G401.6 (cell line): ENCODE measurements around the gene RBMS1.
A peak's percentile ranks its signal among the peaks of the same experiment; 100 is the strongest.

ENCODE experiments used
- FAIRE-seq: peaks from 2 replicates; lab custom pipeline; 2012; peaks lifted over from hg19 to GRCh38; lab: Jason Lieb, UNC

Gene RBMS1

DNA sequence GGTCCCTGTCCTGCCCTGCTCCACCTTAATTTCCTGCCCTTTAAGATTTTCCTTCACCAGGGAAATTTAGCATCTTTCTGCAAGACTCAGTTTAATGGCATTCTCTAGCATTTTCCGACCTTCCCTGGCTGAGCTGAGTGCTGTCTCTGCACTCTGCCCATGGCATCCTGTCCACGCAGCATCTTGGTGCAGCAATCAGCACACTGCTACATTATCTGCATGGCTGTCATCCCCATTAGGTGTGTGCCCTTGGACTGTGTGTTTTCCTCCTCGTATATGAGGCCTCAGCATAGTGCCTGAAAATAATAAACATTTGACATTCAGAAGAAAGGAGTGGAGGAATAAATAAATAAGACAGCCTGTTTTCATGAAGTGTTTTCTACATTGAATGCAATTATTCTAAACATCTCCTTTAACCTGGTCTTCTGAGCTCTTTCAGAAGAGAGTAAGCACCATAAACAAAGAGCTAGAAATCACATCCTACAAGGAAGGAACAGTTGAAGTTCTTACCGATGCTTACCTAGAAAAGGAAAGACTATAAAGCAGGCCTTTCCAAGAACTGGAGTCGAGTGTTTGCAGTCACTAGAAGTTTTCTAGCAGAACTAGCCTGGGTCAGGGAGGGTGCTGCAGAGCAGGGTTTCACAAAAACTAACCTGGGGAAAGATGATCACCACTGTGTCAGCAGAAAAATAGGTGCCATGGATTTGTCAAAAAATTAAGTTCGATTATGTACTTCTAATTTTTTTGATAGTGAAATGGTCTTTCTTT is 162.2 kb downstream of the RBMS1 start:
- no peak for FAIRE-seq

- no peak for FAIRE-seq
These were observed 164.6 kb downstream of the RBMS1 start for GRCh38 chr2:160328811-160329527.

DNA sequence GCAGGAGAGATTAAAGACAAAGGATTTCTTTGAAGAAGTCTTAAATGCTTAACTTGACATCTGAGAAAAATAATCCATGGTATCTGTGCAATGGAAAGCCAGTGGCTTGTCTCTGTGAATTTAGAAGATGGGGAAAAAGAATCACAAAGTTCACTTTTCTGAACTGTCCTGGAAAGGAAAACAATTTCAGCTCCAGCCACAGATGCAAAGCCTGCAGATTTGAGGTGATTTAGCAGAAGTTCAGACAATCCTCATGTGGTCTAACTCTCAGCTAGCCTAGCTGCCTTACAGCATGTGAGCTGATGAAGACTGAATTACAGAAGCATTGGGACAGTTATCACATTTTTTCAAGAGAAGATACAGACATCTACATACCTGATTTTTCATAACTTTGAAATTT is 166.8 kb downstream of the RBMS1 start:
- no peak for FAIRE-seq

GRCh38 chr2:160325418-160325817 is 168.2 kb downstream of the RBMS1 start:
- no peak for FAIRE-seq

DNA sequence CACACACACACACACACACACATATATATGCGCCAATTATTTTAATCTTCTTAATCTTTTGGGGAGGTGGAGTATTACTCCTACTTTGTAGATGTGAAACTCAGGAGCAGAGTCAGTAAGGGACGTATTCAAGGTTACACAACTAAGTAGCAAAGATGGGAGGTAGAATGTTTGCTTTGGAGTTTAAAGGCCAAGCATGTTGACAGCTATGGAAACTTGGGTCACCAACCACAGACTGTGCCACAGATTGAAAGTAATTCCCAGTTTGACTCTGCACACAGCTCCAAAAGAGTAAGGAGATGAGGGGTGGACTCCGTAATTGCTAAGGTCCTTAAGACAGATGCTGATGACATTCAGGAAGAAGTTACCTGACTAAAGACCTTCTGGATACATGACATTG is 168.7 kb downstream of the RBMS1 start:
- FAIRE-seq = no peak

- FAIRE-seq = peak; percentile 77
These were observed 169.3 kb downstream of the RBMS1 start for GRCh38 chr2:160324161-160324800.

GRCh38 chr2:160322320-160322719 is 171.3 kb downstream of the RBMS1 start:
- FAIRE-seq = no peak

GRCh38 chr2:160321006-160321405 is 172.6 kb downstream of the RBMS1 start:
- no peak for FAIRE-seq

DNA sequence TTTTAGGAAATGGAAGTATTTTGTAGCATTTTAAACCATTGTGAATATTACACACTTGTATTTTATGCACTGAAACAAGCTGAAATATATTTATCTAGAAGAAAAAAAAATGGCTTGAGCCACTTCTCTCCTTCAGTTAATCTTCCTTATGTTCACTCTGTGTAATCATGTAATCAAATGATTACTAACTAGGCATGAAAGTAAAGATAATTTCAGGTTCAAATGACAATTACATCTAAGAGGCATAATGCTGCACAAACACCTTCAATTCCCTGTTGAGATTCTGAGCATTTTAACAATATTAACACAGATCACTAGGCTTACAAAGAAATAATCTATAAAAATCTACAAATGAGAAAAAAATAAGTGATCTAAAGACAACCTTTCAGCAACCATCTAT is 173.9 kb downstream of the RBMS1 start:
- FAIRE-seq = no peak

GRCh38 chr2:160318218-160318617 is 175.4 kb downstream of the RBMS1 start:
- FAIRE-seq = no peak

DNA sequence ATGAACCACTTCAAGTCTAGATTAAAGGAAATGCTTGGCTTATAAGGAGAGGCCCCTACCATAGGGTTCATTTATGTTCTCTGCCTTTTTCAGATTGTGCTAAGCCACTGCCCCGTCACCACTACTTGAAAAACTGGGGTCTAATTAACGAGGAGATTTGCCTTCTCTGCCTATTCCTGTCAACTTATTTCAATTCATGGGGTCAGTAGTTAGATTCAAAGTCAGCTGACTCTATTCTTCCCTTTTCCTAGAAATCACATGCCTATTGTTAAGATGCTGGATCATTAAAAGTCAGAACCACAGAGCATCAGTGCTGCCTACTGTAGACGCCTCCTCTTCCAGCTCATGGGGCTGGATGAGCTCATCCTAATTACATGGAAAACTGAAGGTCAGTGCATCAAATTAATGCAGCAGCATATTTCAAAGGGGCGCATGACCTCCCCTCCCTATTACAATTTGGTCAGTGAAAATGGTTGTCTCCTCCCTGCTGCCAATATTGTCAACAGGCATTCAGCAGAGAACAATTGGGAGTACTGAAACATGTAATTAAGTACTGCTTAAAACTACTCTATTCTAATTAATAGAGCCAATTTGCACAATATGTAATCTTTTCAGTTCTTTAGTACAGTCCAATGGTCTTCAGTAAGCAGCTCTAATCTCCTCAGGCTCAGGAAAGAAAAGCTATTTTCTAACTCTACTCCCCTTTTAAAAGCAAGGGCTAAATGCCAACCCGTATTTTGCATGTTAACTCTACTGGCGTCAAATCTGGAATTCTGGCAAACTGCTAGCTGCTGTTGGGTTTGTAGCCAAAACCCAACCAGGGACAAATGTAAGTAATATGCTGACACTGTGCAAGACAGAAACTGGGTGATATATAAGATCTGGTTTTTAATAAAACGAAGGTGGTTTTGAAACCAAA is 176.2 kb downstream of the RBMS1 start:
- FAIRE-seq = no peak

DNA sequence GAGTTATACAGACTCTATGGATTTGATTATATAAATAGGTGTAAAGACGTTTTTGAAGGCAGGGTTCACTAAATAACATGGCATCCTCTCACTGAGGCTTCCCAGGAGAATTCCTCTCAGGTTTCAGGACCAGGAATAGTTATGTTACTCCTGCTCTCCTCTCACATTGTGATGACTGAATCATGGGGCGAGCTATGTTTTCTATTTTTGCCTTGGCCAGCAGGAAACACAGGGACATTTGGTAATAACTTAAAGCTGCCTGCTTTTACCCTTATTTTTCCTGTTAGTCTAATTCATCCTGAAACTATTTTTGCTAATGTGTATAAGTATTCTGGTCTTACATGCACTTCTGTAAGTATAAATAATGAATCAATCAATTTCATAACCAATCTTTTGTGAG is 178.3 kb downstream of the RBMS1 start:
- FAIRE-seq = peak; percentile 21

DNA sequence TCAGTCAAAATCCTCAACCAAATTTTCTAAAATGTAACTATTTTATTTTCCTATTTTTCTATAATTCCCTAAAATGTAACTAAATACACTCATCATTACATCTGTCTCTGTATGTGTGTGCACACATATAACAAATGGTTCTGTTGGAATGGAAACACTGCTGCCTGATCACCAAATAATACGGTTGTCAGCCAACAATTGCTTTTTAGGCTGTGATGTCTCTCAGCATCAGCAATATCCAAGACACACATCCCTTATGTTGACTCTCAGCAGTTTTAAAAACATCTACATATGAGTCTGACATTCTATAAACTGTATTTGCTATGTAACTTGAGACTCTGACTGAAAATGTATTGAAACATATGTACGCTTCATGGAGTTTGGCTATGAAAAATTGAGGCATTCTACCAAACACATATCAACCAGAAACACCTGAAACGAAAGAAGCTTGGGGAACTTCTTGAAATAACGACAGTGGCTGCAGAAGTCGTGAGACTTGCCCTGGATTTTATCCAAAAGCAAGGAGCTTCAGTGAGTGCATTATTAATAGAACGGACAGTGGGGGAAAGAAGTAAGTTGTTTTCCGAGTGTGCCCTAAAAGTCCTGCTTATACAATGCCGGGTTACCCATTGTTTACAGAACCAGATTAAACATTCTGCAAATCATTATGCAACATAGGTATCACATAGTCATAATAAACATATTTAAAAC is 183.3 kb downstream of the RBMS1 start:
- no peak for FAIRE-seq

- FAIRE-seq = no peak
These were observed 184.0 kb downstream of the RBMS1 start for GRCh38 chr2:160309585-160309984.

- no peak for FAIRE-seq
These were observed 184.7 kb downstream of the RBMS1 start for GRCh38 chr2:160308915-160309314.

- no peak for FAIRE-seq
These were observed 185.1 kb downstream of the RBMS1 start for GRCh38 chr2:160308476-160308875.

- FAIRE-seq = no peak
These were observed 186.6 kb downstream of the RBMS1 start for GRCh38 chr2:160306985-160307384.

DNA sequence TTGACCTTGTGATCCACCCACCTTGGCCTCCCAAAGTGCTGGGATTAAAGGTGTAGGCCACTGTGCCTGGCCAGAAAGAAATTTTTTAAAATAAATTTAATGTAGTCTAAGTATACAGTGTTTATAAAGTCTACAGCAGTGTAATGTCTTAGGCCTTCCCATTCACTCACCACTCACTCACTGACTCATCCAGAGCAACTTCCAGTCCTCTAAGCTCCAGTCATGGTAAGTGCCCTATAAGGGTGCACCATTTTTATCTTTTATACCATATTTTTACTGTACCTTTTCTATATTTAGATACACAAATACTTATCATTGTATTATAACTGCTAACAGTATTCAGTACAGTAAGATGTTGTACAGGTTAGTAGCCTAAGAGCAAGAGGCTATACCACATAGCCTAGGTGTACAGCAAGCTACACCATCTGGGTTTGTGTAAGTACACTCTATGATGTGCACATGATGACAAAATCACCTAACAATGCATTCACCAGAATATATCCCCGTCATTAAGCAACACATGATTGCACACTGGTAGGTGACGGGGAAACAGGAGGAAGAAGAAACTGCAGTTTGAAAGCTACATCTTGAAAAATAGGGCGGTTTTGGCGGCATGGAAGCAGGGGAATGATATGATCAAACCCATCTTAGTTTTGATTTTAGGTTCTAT is 188.4 kb downstream of the RBMS1 start:
- no peak for FAIRE-seq

- no peak for FAIRE-seq
These were observed 190.1 kb downstream of the RBMS1 start for GRCh38 chr2:160303527-160303926.

DNA sequence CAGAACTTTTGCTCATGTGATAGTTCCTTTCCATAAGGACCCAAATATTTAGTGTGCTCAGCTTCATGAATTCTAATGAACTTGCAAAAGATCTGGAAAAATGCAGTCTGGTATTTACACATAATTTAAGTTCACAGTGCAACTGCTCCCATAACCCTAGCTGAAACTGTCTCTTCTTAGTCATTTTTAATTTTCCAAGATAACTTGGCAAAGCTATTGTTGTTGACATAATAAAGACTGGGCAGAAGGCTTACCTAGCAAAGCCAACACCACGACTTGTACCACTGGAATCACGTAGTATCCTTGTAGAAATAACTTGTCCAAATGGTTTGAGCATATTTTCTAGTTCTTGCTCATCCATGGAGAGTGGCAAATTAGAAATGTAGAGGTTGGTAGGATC is 190.5 kb downstream of the RBMS1 start:
- FAIRE-seq = no peak

DNA sequence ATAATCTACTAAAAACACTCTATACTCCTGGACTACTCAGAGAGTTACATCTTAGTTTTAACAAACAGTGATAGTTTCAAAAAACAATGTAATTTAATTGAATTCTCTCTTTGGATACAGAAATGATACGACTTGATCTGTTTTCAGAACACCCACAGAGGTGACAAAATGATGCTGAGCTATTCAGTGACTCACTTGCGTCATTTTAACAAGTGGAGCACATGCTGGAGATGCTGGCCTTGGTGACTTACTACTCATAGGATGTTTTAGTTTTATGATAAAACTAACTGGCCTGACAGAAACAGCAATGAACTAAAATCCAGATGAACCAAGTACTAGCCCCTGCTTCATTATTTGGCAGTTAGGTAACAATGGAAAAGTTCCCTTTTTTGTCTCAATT is 192.2 kb downstream of the RBMS1 start:
- FAIRE-seq = no peak
